Measurements from ENCODE around the gene MAP1S.
"Not testable (repeated sequence)": the region's sequence is repeated elsewhere in the genome, so short reads cannot be mapped to it uniquely, and the experiment has no call there.

MAP1S gene

GRCh38 chr19:17778968-17779929, 60.0 kb downstream of the MAP1S start:
- H3K4me3 ChIP-seq (replicated peaks; ENCODE audit: insufficient read depth, low read length) = no peak overlapping the region
- DNase-seq (ENCODE audit: low read depth in 1 of 2, low spot score in 1 of 2) = peak; percentile 78 to 94
- no peaks in the 10 kb centered on the region for H3K27me3 ChIP-seq (ENCODE audit: insufficient read depth, poor library complexity, severe bottlenecking)
- TF ChIP-seq POLR2AphosphoS5 (IDR thresholded peaks at IDR 0.05; ENCODE audit: low read depth) = no peak
- TF ChIP-seq GABPA (IDR thresholded peaks at IDR 0.05; ENCODE audit: low read depth) = no peak
- TF ChIP-seq SPI1 (IDR thresholded peaks at IDR 0.05; ENCODE audit: borderline replicate concordance, low read depth) = no peak
- no peak for TF ChIP-seq REST (IDR thresholded peaks at IDR 0.05; ENCODE audit: insufficient replicate concordance, low read depth)
- TF ChIP-seq CTCF (IDR thresholded peaks at IDR 0.05; ENCODE audit: insufficient read depth, low read length) = no peak
- H3K27ac ChIP-seq (replicated peaks) = no peak overlapping the region

GRCh38 chr19:17780781-17781180, 61.5 kb downstream of the MAP1S start:
- Histone ChIP-seq H3K4me3 (replicated peaks; ENCODE audit: insufficient read depth, low read length) (no peak overlapping the region), H3K27ac (replicated peaks) (no peak overlapping the region), H3K27me3 (ENCODE audit: insufficient read depth, poor library complexity, severe bottlenecking) (no peaks in the 10 kb centered on the region)
- no peak for DNase-seq (ENCODE audit: low read depth in 1 of 2, low spot score in 1 of 2)
- TF ChIP-seq REST (IDR thresholded peaks at IDR 0.05; ENCODE audit: insufficient replicate concordance, low read depth) (no peak), POLR2AphosphoS5 (IDR thresholded peaks at IDR 0.05; ENCODE audit: low read depth) (no peak), CTCF (IDR thresholded peaks at IDR 0.05; ENCODE audit: insufficient read depth, low read length) (no peak), GABPA (IDR thresholded peaks at IDR 0.05; ENCODE audit: low read depth) (no peak), SPI1 (IDR thresholded peaks at IDR 0.05; ENCODE audit: borderline replicate concordance, low read depth) (no peak)

GRCh38 chr19:17783721-17784120, 64.4 kb downstream of the MAP1S start:
- H3K4me3 ChIP-seq (replicated peaks; ENCODE audit: insufficient read depth, low read length); DNase-seq (ENCODE audit: low read depth in 1 of 2, low spot score in 1 of 2); H3K27ac ChIP-seq (replicated peaks); H3K27me3 ChIP-seq (ENCODE audit: insufficient read depth, poor library complexity, severe bottlenecking): not testable (repeated sequence)

Measured in HL-60 (cell line).